ENCODE measurements around the gene PDLIM5.

The PDLIM5 gene

DNA sequence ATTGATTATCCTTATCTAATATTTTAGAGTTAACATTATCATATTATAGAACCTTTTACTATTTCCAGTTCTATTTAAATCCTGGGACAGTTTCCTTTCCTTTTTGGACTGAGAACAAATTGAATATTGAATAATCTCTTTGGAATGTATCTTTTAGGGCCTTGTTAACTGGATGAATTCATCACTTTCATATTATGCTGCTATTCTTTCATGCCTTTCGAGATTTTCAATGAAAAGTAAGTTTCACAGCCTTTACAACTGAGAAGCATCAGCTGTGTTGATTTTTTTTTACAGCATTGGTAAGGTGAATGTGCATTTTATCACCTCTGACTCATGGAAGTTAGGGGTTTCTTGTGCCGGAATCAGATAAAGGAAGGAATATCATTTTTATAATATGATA lies 39.6 kb downstream of the PDLIM5 start:
- DNase-seq (ENCODE audit: extremely low read depth, low read depth), result no peak
- TF ChIP-seq, protein P1, sequence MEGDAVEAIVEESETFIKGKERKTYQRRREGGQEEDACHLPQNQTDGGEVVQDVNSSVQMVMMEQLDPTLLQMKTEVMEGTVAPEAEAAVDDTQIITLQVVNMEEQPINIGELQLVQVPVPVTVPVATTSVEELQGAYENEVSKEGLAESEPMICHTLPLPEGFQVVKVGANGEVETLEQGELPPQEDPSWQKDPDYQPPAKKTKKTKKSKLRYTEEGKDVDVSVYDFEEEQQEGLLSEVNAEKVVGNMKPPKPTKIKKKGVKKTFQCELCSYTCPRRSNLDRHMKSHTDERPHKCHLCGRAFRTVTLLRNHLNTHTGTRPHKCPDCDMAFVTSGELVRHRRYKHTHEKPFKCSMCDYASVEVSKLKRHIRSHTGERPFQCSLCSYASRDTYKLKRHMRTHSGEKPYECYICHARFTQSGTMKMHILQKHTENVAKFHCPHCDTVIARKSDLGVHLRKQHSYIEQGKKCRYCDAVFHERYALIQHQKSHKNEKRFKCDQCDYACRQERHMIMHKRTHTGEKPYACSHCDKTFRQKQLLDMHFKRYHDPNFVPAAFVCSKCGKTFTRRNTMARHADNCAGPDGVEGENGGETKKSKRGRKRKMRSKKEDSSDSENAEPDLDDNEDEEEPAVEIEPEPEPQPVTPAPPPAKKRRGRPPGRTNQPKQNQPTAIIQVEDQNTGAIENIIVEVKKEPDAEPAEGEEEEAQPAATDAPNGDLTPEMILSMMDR (IDR thresholded peaks at IDR 0.05; ENCODE audit: low read depth, low read length), result no peak

DNA sequence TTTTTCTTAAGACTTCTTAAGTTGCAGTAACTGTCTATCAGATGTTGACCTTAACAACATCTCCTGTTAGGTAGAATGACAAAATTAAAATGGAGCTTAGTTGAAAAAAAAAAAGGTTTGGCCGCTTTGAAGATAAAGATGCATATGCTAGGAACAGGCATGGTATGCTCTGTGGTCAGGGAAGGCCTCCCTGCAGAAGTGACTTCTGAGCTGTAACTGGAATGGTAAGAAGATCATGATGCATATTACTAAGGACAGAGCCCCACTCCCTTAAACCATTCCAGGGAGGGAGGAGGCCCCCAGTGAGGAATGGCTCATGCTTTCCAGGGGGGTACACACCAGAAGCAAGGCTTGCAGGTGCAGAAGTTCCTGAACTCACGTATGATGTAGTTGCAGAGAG lies 43.7 kb downstream of the PDLIM5 start:
- TF ChIP-seq, protein P1 (IDR thresholded peaks at IDR 0.05; ENCODE audit: low read depth, low read length), result no peak
- DNase-seq (ENCODE audit: extremely low read depth, low read depth), result no peak

DNA sequence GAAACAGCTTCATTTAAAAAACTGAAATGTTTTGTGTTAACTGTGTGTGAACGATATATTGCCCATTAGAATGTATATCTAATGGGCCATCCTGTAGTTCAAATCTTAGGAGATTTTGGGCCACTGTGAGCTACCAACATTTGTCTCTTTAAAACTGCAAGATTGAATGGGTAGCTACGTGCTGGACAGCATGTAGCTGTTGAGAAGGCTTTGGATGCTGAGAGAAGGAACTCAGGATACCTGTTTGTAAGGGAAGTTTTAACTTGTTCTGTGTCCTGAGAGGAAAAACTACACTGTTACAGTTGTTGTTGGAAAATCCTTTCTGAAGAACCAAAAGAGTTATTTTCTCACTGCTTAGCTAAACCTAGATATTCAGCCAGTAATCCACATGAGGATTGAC lies 45.9 kb downstream of the PDLIM5 start:
- no peak for DNase-seq (ENCODE audit: extremely low read depth, low read depth)
- TF ChIP-seq, protein P1 (IDR thresholded peaks at IDR 0.05; ENCODE audit: low read depth, low read length), result no peak

DNA sequence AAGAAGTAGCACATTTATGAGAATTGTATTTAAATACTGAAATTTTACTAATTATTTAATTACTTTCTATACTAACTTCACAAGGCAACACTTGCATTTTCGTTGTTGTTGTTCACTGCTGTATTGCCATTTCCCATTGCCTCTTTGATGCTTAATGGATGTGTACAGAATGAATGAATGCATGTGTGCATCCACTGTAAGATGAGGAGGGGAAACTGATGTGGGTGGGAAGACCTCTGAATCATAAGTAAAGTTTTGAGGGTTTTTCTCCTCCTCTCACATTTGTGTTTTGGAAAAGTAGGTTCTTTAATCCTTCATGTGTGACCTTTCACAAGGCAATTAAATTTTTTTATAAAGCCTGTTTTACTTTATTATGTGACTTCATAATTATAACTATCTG lies 46.8 kb downstream of the PDLIM5 start:
- TF ChIP-seq, protein P1 (IDR thresholded peaks at IDR 0.05; ENCODE audit: low read depth, low read length), result no peak
- DNase-seq (ENCODE audit: extremely low read depth, low read depth), result no peak

DNA sequence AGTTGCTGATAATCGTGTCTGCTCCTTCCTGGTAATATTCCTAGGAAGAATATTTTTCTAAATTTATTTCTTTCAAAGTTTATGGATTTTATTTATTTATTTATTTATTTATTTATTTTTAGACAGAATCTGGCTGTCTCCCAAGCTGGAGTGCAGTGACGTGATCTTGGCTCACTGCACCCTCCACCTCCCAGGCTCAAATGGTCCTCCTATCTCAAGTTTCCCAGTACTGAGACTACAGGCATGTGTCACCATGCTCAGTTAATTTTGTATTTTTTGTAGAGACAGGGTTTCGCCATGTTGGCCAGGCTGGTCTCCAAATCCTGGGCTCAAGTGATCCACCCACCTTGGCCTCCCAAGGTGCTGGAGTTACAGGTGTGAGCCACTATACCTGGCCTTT lies 48.9 kb downstream of the PDLIM5 start:
- TF ChIP-seq, protein P1 (IDR thresholded peaks at IDR 0.05; ENCODE audit: low read depth, low read length), result no peak
- DNase-seq (ENCODE audit: extremely low read depth, low read depth), result no peak

DNA sequence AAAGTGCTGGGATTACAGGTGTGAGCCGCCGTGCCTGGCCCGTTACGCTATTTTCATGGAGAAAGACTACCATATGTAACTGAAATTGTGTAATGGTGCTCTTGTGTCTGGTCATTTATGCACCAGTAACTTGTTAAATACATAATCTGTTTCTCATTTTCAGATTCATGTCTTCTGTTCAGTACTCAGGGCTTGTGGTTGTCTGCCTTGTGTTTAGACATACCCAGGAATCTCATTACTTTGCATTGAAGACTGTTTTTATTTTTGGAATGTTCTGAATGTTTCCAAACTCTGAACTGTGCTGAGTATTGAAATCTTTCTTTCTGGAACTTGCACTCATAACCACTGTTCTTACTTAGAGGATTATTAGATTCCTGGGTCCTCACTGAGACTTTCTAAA lies 52.8 kb downstream of the PDLIM5 start:
- DNase-seq (ENCODE audit: extremely low read depth, low read depth), result peak; percentile 66
- TF ChIP-seq, protein P1 (IDR thresholded peaks at IDR 0.05; ENCODE audit: low read depth, low read length), result no peak

DNA sequence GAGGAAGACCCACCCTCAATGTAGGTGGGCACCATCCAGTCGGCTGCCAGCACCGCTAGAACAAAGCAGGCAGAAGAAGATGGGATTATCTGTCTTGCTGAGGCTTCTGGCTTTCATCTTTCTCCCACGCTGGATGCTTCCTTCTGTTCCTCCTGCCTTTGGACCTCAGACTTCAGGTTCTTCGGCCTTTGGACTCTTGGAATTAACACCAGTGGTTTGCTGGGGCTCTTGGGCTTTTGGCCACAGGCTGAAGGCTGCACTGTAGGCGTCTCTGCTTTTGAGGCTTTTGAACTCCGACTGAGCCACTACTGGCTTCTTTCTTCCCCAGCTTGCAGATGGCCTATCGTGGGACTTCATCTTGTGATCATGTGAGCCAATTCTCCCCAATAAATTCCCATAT lies 55.1 kb downstream of the PDLIM5 start:
- no peak for DNase-seq (ENCODE audit: extremely low read depth, low read depth)
- TF ChIP-seq, protein P1 (IDR thresholded peaks at IDR 0.05; ENCODE audit: low read depth, low read length), result no peak

Measured in AG09319 (cell line).